Measurements from ENCODE around the gene NR3C2.

Gene NR3C2

DNA sequence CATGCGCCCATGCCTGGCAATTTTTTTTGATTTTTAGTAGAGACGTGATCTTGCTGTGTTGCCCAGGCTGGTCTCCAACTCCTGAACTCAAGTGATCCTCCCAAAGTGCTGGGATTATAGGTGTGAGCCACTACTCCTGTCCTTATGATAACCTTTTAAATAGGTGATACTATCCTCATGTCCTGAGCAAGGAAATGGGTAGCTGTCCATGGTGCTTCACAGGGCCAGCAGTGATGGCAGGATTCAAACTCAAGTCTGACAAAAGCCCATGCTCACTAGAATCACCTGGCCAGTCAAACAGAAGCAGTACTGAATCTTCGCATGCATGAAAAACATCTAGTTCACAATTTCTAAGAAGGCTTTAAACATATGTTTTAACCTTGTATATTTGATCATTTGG, 235.1 kb downstream of the NR3C2 start:
- no peak overlapping the region for H2AFZ ChIP-seq (ENCODE audit: low read length)
- no peaks in the 10 kb centered on the region for H3K36me3 ChIP-seq (replicated peaks; ENCODE audit: insufficient read depth, low read length)
- no peaks in the 10 kb centered on the region for H3K79me2 ChIP-seq (ENCODE audit: low read length)
- no peaks in the 10 kb centered on the region for H3K9me2 ChIP-seq (replicated peaks; ENCODE audit: insufficient read depth, low read length)
- no peak overlapping the region for H3K27ac ChIP-seq (ENCODE audit: low read length)
- H3K9me3 ChIP-seq (replicated peaks; ENCODE audit: insufficient read depth, low read length) = no peaks in the 10 kb centered on the region
- H3F3A ChIP-seq (ENCODE audit: insufficient read depth, low read length) = no peaks in the 10 kb centered on the region
- no peak for TF ChIP-seq EZH2 (optimal IDR thresholded peaks at IDR 0.05; ENCODE audit: low read depth, low read length)
- no peak for TF ChIP-seq EZH2phosphoT487 (IDR thresholded peaks at IDR 0.05; ENCODE audit: low read length)
- no peak for TF ChIP-seq CTCF (IDR thresholded peaks at IDR 0.05; ENCODE audit: low read length)
- DNase-seq = no peak
- no peak overlapping the region for H3K4me3 ChIP-seq (ENCODE audit: low read length)
- H3K27me3 ChIP-seq (replicated peaks; ENCODE audit: insufficient read depth, low read length) = no peaks in the 10 kb centered on the region
- H3K4me2 ChIP-seq (ENCODE audit: low read depth, low read length) = no peak overlapping the region
- no peaks in the 10 kb centered on the region for H3K4me1 ChIP-seq (ENCODE audit: low read length)
- no peak overlapping the region for H3K9ac ChIP-seq (ENCODE audit: low read length)
- no peaks in the 10 kb centered on the region for H4K20me1 ChIP-seq (ENCODE audit: insufficient read depth, low read length)

GRCh38 chr4:148205476-148205875, 236.7 kb downstream of the NR3C2 start:
- Histone ChIP-seq H3F3A (ENCODE audit: insufficient read depth, low read length) (no peaks in the 10 kb centered on the region), H3K27ac (ENCODE audit: low read length) (no peak overlapping the region), H3K27me3 (replicated peaks; ENCODE audit: insufficient read depth, low read length) (no peaks in the 10 kb centered on the region), H4K20me1 (ENCODE audit: insufficient read depth, low read length) (no peaks in the 10 kb centered on the region), H3K9me2 (replicated peaks; ENCODE audit: insufficient read depth, low read length) (no peaks in the 10 kb centered on the region), H3K9me3 (replicated peaks; ENCODE audit: insufficient read depth, low read length) (no peaks in the 10 kb centered on the region), H3K4me3 (ENCODE audit: low read length) (no peak overlapping the region), H3K9ac (ENCODE audit: low read length) (no peak overlapping the region), H2AFZ (ENCODE audit: low read length) (no peak overlapping the region), H3K36me3 (replicated peaks; ENCODE audit: insufficient read depth, low read length) (no peaks in the 10 kb centered on the region), H3K79me2 (ENCODE audit: low read length) (no peaks in the 10 kb centered on the region), H3K4me1 (ENCODE audit: low read length) (no peaks in the 10 kb centered on the region), H3K4me2 (ENCODE audit: low read depth, low read length) (no peak overlapping the region)
- DNase-seq = no peak
- TF ChIP-seq EZH2 (optimal IDR thresholded peaks at IDR 0.05; ENCODE audit: low read depth, low read length) = no peak
- no peak for TF ChIP-seq EZH2phosphoT487 (IDR thresholded peaks at IDR 0.05; ENCODE audit: low read length)
- no peak for TF ChIP-seq CTCF (IDR thresholded peaks at IDR 0.05; ENCODE audit: low read length)

DNA sequence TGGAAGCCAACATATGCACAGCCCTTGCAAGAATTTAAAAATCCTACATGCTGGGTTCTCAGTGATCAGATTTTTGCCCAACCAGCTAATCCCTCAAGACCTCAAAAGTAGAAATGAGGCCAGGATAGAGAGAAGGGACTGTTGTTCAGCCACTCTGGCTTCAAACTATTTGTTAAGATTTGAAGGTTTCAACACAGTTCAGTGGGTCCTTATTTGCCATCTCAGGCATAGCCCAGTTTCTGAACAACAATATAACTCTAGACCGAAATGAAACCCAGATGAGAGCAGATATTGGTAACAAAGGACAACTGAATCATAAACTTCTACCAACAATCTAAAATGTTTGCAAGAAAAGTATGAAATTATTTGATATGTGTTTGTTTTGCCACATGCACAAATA, 237.3 kb downstream of the NR3C2 start:
- Histone ChIP-seq H2AFZ (ENCODE audit: low read length) (no peak overlapping the region), H3K27ac (ENCODE audit: low read length) (no peak overlapping the region), H4K20me1 (ENCODE audit: insufficient read depth, low read length) (no peaks in the 10 kb centered on the region), H3K9me3 (replicated peaks; ENCODE audit: insufficient read depth, low read length) (no peaks in the 10 kb centered on the region), H3K9ac (ENCODE audit: low read length) (no peak overlapping the region), H3K4me1 (ENCODE audit: low read length) (no peaks in the 10 kb centered on the region), H3K27me3 (replicated peaks; ENCODE audit: insufficient read depth, low read length) (no peaks in the 10 kb centered on the region), H3F3A (ENCODE audit: insufficient read depth, low read length) (no peaks in the 10 kb centered on the region), H3K9me2 (replicated peaks; ENCODE audit: insufficient read depth, low read length) (no peaks in the 10 kb centered on the region), H3K79me2 (ENCODE audit: low read length) (no peaks in the 10 kb centered on the region), H3K36me3 (replicated peaks; ENCODE audit: insufficient read depth, low read length) (no peaks in the 10 kb centered on the region), H3K4me2 (ENCODE audit: low read depth, low read length) (no peak overlapping the region), H3K4me3 (ENCODE audit: low read length) (no peak overlapping the region)
- no peak for DNase-seq
- TF ChIP-seq CTCF (IDR thresholded peaks at IDR 0.05; ENCODE audit: low read length) (no peak), EZH2phosphoT487 (IDR thresholded peaks at IDR 0.05; ENCODE audit: low read length) (no peak), EZH2 (optimal IDR thresholded peaks at IDR 0.05; ENCODE audit: low read depth, low read length) (no peak)
